SKM-1 (cell line): Measurements from ENCODE around the gene TRPM2.

ENCODE experiments used
- DNase-seq: peaks from one replicate; lab custom pipeline; 2025; ENCODE audit not compliant: unreplicated experiment; lab: John Stamatoyannopoulos, UW

The TRPM2 gene

GRCh38 chr21:44456214-44456914 lies 102.9 kb downstream of the TRPM2 start:
- DNase-seq = no peak

GRCh38 chr21:44456915-44457736 lies 103.7 kb downstream of the TRPM2 start:
- DNase-seq = no peak

- no peak for DNase-seq
Measured at GRCh38 chr21:44458971-44459711, 105.7 kb downstream of the TRPM2 start.

- DNase-seq = no peak
Measured at GRCh38 chr21:44459712-44460440, 106.5 kb downstream of the TRPM2 start.

- no peak for DNase-seq
Measured at GRCh38 chr21:44460441-44460755, 107.0 kb downstream of the TRPM2 start.

- DNase-seq = no peak
Measured at GRCh38 chr21:44461005-44461404, 107.6 kb downstream of the TRPM2 start.

- DNase-seq = no peak
Measured at GRCh38 chr21:44461464-44462001, 108.1 kb downstream of the TRPM2 start.

GRCh38 chr21:44462086-44462833 lies 108.8 kb downstream of the TRPM2 start:
- no peak for DNase-seq

GRCh38 chr21:44462834-44463200 lies 109.4 kb downstream of the TRPM2 start:
- DNase-seq = no peak

- DNase-seq = no peak
Measured at GRCh38 chr21:44463724-44464123, 110.3 kb downstream of the TRPM2 start.

GRCh38 chr21:44464351-44464750 lies 110.9 kb downstream of the TRPM2 start:
- no peak for DNase-seq

GRCh38 chr21:44466351-44466954 lies 113.0 kb downstream of the TRPM2 start:
- DNase-seq = no peak

GRCh38 chr21:44466996-44467858 lies 113.8 kb downstream of the TRPM2 start:
- no peak for DNase-seq

GRCh38 chr21:44467859-44468195 lies 114.4 kb downstream of the TRPM2 start:
- no peak for DNase-seq

- DNase-seq = no peak
Measured at GRCh38 chr21:44471341-44471740, 117.9 kb downstream of the TRPM2 start.

- DNase-seq = no peak
Measured at GRCh38 chr21:44471996-44472395, 118.6 kb downstream of the TRPM2 start.

GRCh38 chr21:44473915-44474555 lies 120.6 kb downstream of the TRPM2 start:
- DNase-seq = no peak

- DNase-seq = no peak
Measured at GRCh38 chr21:44475266-44475845, 121.9 kb downstream of the TRPM2 start.
